Measurements from ENCODE around the gene PAX8. TPM values are rescaled to one million over a fixed set of nuclear protein-coding genes. Genes with fewer than 3 reads are reported as not detected.

The PAX8 gene
- total RNA-seq, 1 donor from 2014 or later, result not detected

- TF ChIP-seq CTCF (IDR thresholded peaks at IDR 0.05; ENCODE audit: insufficient read depth, low read length, severe bottlenecking), result no peak
- FAIRE-seq, result no peak
- DNase-seq (ENCODE audit: low read depth), result no peak
- no peaks in the 10 kb centered on the region for H3K36me3 ChIP-seq (ENCODE audit: control insufficient read depth, insufficient read depth, low read length)
- peaks cover 30% of the 10 kb centered on the region for H3K27me3 ChIP-seq (ENCODE audit: control insufficient read depth, insufficient read depth, low read length)
- H3K4me3 ChIP-seq (ENCODE audit: low read depth, low read length), result no peak overlapping the region
These were observed 1.1 kb downstream of the PAX8 start for GRCh38 chr2:113277474-113278072.

- FAIRE-seq, result no peak
- Histone ChIP-seq H3K36me3 (ENCODE audit: control insufficient read depth, insufficient read depth, low read length) (no peaks in the 10 kb centered on the region), H3K4me3 (ENCODE audit: low read depth, low read length) (no peak overlapping the region), H3K27me3 (ENCODE audit: control insufficient read depth, insufficient read depth, low read length) (peaks cover 36% of the 10 kb centered on the region)
- no peak for DNase-seq (ENCODE audit: low read depth)
- TF ChIP-seq CTCF (IDR thresholded peaks at IDR 0.05; ENCODE audit: insufficient read depth, low read length, severe bottlenecking), result no peak
These were observed 1.8 kb downstream of the PAX8 start for GRCh38 chr2:113276761-113277425.

GRCh38 chr2:113276216-113276760 is 2.4 kb downstream of the PAX8 start:
- Histone ChIP-seq H3K4me3 (ENCODE audit: low read depth, low read length) (no peak overlapping the region), H3K27me3 (ENCODE audit: control insufficient read depth, insufficient read depth, low read length) (peaks cover 41% of the 10 kb centered on the region), H3K36me3 (ENCODE audit: control insufficient read depth, insufficient read depth, low read length) (no peaks in the 10 kb centered on the region)
- TF ChIP-seq CTCF (IDR thresholded peaks at IDR 0.05; ENCODE audit: insufficient read depth, low read length, severe bottlenecking), result no peak
- DNase-seq (ENCODE audit: low read depth) (no peak), FAIRE-seq (no peak)

- DNase-seq (ENCODE audit: low read depth) (no peak), FAIRE-seq (no peak)
- H3K4me3 ChIP-seq (ENCODE audit: low read depth, low read length), result no peak overlapping the region
- H3K27me3 ChIP-seq (ENCODE audit: control insufficient read depth, insufficient read depth, low read length), result peaks cover 46% of the 10 kb centered on the region
- no peaks in the 10 kb centered on the region for H3K36me3 ChIP-seq (ENCODE audit: control insufficient read depth, insufficient read depth, low read length)
- TF ChIP-seq CTCF (IDR thresholded peaks at IDR 0.05; ENCODE audit: insufficient read depth, low read length, severe bottlenecking), result no peak
These were observed 3.0 kb downstream of the PAX8 start for GRCh38 chr2:113275556-113276215.

- H3K4me3 ChIP-seq (ENCODE audit: low read depth, low read length), result no peak overlapping the region
These were observed 4.3 kb downstream of the PAX8 start for GRCh38 chr2:113274432-113274831.

More at GRCh38 chr2:113274432-113274831, 4.3 kb downstream of the PAX8 start:
- no peaks in the 10 kb centered on the region for H3K36me3 ChIP-seq (ENCODE audit: control insufficient read depth, insufficient read depth, low read length)
- DNase-seq (ENCODE audit: low read depth) (no peak), FAIRE-seq (no peak)
- H3K27me3 ChIP-seq (ENCODE audit: control insufficient read depth, insufficient read depth, low read length), result peaks cover 47% of the 10 kb centered on the region
- TF ChIP-seq CTCF (IDR thresholded peaks at IDR 0.05; ENCODE audit: insufficient read depth, low read length, severe bottlenecking), result no peak
